Limb (tissue), 2 donors: Measurements from ENCODE around the gene CCDC28A.

ENCODE experiments used
- DNase-seq, 2 donors: peaks; one replicate each; pipeline ENCODE4 v3.0.0-alpha.2; 2016; ENCODE audit errors: extremely low spot score in 2 of 2

Gene CCDC28A

DNA sequence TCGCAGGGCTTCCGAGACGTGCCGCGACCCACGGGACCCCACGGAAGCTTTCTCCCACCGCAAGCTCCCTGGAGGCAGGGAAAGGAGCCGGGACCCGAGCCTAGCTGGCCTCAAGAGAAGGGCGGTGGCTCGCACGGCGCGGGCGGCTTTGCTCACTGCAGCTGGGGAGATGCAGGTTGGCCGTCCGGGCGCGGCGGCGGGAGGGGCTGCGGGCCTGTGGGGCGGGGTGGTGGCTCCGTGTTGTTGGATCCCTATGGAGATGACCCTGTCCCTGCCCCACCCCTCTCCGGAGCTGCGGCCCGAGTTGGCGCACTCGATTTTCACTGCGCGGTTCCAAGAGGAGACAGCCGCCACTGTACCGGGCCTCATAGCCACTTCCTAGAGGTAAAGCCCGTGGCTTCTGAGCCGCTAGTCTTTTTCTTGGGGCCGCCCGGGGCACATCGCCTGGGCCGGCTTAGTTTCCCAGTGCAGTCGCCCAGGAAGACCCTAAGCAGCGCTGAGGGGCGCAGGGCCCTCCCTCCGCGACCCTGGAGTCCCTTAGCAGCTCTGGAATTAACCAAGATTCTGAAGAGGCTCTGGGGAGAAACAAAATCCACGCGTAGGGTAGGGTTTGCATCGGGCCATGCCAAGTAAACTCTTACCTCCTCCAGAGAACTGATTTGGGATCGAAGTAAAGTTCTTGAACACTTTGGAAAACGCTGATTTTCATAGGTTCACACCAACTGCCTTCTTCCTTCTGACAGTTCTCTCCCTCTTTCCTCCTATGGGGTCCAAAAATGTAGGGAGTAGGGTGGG is 22.4 kb downstream of the CCDC28A start, which contains the start of gene ECT2L:
ECT2L (plus strand) TSS at position 279 of the 795 bp plus-strand sequence. CDS start 17,188 bp downstream, outside the sequence.
- peak in 1 of 2 donors; percentile 76 for DNase-seq

DNA sequence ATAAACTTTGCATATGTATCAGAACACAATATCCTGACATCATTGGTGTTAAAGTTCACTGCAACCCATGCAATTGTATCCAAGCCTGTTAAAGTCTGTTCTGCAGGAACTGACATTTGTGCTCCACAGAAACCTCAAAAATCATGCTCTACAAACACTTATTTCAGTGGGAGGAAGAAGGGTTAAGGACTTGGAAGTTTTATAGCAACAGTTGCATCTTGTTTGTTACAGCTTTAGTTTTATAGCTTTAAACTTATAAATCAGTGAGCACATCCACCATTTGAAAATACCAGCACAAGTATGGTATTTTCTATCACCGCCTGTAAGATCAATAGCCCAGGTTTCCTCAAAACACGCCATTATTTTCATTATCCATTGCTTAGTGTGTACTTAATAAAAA is 23.2 kb downstream of the CCDC28A start:
- DNase-seq = no peak

DNA sequence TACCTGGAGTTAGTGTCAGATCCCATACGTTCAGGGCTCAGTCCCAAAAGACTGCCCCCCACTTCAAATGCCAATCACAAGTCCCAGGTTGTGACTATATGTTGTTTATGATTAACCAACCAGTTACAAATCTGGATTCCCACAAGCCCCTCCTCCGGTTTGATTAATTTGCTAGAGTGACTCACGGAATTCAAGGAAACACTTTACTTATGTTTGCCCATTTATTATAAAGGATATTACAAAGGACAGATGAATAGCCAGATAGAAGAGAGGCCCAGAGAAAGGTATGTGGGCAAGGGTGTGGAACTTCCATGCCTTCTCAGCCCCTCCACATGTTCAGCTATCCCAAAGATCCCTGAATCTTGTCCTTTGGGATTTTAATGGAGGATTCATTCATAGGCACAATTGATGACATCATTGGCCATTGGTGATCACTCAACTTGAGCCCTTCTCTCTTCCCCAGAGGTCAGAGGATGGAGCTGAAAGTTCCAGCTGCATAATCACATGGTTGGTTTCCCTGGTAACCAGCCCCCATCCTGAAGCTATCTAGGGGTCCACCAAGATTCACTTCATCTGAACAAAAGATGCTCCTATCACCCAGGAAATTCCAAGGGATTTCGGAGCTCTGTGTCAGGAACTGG is 24.4 kb downstream of the CCDC28A start:
- no peak for DNase-seq

DNA sequence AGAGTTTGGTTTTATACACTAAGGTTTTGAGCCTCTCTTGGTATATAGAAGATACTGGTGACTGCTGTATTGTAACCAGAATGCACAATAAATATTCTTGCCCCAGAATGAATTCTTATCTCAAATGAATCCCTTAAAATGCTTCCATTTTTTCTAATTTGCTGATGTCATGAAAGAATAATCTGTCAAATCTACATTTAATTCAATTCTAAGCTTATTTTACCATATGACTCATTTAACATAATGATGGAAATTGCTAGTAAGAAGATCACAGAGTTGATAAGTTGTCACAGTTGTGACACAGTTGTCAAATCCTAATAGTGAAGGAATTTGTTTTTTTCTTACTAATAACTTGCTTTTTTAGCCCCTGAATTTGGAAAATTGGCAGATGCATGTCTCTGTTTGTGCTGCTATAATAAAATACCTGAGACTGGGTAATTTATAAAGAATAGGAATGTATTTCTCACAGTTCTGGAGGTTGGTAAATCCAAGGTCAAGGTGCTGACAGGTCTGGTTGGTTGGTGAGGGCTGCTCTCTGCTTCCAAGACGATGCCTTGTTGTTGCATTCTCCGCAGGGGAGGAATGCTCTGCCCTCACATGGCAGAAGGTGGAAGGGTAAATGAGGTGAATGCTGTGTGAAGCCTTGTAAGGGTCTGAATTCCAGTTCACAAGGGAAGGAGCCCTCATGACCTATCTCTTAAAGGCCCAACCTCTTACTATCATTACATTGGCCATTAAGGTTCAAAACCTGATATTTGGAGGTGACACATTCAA is 27.0 kb downstream of the CCDC28A start:
- no peak for DNase-seq

DNA sequence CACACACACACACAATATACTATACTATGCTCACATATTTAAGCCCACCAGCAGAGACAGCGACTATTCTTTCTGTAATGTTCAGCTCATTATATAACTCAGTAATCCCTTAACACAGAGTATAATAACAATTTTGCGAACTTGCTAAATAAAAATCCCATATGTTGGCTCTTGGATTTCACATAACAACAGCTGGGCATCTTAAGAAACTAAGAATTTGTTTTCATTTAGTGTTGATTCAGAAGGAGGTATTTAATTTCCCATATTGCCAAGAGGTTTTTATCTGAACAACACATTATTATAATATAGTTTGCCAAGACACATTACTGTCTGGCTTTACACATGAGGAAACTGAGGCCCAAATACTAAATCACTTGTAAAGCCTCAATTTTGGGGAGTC is 29.8 kb downstream of the CCDC28A start:
- peak in 1 of 2 donors; percentile 27 for DNase-seq

DNA sequence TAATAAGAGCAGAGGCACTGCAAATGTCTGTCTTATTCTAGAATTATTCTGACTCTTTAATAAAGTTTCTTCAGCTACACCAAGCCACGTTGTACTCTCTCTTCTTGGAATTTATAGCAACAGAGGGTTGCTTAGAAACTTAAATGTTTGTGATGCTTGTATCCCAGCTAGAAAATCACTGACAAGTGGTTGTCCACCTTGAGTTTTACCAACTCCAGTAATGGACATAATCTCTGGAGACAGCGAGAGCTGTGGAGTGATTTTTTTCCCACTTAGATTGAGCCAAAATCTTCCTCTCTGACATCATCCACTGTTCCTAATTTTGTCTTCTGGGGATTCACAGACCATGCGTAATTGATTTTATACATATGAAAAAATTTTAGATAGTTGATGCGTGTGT is 30.3 kb downstream of the CCDC28A start:
- DNase-seq = peak in 1 of 2 donors; percentile 83

DNA sequence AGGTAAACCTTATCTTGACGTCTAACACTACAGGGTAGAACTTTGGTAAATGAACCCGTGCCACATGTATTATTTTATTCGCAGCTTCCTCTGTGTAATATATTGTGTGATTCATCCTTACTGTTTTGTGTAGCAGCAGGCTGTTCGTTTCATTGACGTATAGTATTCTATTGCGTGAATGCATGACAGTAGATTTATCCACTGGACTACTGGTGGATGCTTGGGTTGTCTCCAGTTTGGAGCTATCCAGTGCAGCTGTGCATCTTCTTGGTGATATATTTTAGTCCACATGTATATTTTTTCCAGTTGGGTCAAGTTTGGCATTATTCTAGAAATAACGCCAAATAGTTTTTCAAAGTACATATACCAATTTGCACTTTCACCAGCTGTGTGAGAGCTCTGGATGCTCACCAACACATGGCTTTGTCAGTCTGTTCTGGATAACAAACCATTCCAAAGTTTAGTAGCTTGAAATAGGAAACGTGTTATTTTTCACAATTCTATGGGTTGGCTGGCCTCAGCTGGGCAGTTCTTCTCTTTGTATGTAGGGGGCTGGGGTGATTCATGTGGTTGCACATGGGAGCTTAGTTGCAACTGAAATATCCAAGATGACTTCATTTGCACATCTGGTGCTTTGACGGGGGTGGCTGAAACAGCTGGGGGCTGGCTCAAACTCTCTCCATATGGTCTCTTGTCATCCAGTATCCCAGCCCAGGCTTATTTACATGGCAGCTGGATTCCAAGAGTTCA is 31.6 kb downstream of the CCDC28A start:
- DNase-seq = peak; percentile 52 to 81

DNA sequence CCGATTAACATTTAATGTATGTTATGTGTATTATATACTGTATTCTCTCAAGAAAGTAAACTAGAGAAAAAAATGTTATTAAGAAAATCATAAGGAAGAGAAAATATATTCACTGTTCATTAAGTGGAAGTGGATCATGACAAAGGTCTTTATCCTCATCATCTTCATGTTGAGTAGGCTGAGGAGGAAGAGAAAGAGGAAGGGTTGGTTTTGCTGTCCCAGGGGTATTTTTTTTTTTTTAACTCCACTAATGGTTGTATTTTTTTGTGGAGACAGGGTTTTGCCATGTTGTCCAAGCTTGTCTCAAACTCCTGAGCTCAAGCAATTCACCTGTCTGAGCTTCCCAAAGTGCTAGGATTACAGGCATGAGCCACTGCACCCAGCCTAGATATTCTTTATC is 33.3 kb downstream of the CCDC28A start:
- DNase-seq = no peak

DNA sequence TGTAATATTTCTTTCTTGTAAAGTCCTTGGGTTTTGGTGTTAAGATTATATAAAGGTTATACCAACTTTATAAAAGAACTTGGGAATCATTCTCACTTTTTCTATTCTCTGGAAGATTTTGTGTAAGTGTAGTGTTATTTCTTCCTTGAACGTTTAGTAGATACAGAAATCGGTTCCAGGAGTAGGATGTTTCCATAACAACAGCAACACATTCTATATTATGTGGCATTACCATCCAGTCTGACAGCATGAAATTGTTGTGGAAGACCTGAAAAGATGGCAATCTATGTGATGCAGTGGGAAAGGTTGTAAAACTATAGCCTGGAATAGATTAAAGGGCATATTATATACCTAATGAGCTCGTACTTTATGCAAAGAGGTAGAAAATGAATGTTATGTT is 36.1 kb downstream of the CCDC28A start:
- DNase-seq = no peak

DNA sequence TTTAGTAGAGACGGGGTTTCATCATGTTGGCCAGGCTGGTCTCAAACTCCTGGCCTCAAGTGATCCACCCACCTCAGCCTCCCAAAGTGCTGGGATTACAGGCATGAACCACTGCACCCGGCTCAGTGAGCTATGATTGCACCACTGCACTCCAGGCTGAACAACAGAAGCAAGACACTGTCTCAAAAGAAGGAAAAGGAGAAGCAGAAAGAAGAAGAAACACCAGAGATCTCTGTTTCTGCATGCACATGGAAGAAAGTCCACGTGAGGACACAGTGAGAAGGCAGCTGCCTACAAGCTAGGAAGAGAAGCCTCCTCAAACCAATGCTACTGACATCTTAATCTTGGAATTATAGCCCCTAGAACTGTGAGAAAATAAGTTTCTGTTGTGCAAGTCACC is 38.3 kb downstream of the CCDC28A start:
- DNase-seq = no peak

DNA sequence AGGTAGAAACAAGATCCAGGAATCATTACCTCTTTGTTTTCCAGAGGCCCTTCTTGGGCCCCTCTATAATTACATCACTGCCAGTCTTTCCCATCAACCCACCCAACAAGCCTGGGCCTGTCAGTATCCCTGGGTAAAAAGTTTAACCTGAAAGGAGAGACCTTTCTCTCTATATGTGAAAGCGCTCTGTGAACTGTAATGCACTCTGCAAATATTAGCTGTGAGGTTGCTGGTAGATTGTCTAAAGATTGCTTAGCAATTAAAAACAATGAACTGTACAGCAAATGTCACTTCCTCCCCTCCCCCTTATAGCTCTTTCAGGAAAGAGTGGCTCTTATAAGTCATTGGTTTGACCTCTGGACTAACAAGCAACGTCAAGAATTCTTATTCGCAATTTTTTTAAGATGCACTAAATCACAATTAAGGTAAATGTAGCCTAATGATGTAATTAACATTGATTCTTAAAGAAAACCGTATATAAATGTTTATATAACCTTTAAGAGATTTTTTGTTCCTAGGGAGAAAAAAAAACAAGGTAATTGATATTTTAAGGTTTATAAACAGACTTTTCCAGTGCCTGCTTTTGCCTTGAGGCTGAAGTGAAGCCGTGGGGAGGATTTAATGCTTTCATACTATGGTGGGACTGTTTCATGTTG is 40.7 kb downstream of the CCDC28A start:
- DNase-seq = no peak

DNA sequence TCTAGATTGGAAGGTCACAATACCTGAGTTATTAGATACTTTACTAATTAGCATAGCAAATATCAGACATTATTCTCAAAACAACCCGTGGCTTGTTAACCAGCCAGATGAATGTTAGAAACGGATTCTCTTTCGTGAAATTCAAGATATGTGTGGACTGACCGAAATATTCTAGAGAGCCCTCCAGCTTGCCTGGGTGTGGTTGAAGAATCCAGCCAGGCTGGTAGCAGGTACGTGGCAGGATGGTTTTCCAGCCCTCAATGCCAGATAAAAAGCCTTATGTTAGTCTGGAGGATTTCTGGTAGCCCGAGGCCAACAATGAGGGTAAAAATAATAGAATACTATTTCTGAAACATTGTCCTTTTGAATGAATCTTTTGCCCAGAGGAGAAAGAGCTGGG is 41.7 kb downstream of the CCDC28A start:
- DNase-seq = no peak

DNA sequence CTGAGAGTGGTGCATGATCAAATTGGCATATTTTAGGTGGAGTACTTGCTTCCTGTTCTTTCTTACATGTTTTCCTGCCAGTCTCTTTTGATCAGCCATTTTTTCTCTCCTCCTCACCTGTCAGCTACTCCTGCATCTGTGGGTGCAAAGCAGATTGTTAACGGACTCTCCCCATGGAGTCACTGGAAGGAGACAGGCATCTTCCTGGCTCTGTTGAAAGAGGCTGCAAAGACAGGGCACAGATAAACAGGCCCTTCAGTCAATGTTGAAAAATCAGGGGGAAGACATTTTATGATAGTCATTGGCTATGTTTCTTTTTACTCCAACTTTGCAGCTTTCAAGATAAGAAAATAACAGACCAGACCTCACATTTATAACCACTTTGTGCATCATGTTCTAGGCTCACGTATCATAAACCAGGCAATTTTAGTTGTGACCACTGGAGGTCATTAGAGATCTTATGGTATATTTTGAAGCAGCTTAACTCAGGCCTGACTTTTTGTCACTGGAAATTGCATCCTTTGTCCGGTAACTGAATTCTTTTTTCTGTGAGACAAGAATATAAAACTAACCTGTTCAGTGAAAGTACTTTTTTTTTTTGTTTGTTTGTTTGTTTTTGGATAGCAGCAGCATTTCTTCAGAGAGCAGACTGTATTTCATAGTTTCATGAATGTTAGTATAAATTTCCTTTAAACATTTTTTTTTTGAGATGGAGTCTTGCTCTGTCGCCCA is 42.4 kb downstream of the CCDC28A start:
- DNase-seq = peak in 1 of 2 donors; percentile 77

DNA sequence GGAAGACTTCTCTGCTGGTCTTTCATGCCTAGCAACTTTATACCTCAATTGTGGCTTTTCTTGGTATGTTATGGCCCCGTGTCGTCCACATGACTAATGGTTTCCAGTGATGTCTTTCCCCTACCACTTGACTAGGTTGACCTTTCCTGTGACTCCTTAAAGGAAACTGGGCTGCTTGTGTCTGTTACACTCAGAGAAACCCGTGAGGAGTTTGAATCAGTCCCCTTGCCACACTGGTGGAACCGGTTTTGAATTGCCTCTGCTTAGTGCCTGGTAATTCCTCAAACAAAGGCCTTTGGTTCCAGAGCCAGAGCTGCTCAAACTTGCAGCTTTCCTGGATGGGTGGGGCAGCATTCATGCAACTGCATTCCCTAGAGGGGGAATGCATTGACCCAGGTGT is 44.2 kb downstream of the CCDC28A start:
- DNase-seq = peak in 1 of 2 donors; percentile 36

DNA sequence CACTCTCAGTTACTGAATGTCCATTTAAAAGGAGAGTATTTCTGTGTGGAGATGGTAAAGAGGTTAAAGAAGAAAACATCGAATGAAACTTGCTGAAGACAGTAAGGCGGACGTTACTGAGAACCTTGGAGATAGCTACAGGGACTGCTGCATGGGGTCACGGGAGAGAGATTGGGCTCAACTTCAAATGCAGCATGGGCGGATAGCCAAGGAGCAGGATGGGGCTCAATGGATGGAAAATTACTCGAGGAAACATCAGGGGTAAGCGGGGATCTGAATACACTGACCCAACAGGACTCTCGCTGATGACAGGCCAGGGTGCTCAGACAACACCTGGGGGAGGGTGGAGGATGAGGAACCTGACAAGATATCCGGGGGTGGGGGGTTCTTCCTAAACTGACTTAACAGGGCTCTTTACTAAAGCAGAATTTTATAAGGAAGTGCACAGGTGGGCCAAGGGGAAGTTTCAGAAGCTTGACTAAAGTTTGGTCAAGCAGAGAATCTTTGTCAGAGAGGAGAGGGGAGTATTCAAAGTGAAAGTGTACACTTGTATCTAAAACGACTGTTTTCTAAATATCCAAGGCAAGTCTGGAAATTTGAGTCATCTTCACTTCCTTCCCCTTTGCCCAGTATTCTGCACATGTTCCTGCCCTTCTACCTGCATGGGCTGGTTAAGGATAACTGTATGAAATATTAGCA is 45.1 kb downstream of the CCDC28A start:
- no peak for DNase-seq

DNA sequence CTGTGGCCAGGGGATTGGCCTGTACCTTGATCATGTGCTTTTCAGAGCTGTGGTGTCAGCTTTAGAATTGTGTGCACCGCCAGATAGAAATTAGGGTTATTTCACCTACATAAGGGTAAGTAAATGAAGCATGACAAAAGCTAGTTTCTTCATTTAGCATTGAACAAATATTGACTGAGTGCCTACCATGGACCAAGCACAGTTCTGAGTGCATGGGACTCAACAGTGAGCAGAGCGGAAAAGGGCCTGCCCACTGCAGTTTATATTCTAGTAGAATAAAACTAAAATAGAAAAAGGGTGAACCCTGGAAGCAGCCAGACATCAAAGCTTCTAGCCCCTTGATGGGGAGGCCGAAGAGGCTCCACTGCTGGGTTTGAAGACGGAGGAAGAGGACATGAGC is 48.0 kb downstream of the CCDC28A start:
- DNase-seq = no peak

DNA sequence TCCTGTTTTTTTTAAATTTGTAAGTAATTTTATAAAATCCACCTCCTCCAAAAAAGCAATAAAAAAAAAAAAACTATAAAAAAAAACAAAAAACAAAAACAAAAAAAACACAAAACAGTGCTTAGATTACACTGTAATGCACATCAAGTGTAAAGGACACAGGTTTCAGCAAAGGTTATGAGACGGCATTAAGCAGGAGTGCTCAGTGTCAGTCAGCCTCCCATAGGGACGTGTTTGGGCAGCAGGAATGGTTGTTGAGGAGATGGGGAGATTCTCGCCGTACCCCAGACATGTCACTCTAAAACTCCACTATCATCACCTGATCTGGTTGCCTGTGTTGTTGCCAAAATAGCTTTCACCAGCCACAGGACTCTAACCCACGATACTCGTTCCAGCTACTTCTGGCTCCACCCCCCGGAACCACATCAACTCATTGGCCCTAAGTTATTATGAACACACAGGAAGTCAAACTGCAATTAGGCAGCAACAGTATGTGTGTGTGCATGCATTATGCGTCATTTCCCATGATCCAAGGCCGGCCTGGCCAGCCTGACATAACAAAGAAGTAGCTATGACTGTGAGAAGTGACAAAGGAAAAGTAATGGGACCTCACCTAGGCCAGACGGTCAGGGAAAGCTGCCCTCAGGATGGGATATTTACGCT is 51.0 kb downstream of the CCDC28A start:
- no peak for DNase-seq

DNA sequence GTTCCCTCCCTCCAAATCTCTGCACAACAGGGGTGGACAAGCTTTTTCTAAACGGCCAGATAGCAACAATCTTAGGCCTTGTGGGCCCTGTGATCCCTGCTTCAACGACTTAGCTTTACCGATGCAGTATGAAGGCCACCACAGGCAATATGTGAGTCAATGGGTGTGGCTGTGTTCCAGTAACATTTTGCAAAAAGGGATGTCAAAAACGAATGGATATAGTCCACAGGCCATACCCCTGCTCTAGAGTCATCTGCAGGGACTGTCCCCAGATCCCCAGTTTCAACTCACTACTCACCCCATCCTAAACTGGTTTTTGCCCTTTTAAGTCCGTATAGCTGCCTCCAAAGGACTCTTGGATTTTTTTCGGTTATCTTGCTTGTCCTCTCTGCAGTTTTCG is 56.7 kb downstream of the CCDC28A start:
- no peak for DNase-seq

DNA sequence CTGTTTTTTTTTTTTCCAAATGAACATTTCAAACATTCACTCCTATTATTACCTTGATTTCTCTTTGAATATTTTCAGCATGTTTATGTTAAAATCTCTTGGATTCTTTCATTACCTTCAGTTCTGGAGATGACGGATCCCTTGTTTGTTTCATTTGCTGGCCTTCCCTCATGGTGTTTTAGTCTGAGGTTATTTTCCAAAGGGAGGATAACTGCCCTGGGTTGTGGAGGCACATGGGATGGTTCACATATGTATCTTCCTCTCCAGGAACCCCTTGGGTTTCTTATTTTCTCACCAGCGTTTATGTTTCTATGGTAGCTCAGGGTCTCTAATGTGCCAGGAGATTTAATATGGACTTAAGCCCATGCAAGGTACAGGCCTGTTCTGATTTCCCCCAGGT is 58.6 kb downstream of the CCDC28A start:
- no peak for DNase-seq
